ENCODE results near the gene SLC18A3. TPM values are rescaled to one million over a fixed set of nuclear protein-coding genes. Genes with fewer than 3 reads are reported as not detected.

Gene SLC18A3
- total and polyA plus RNA-seq, 2 experiments from 2014 or later: 0.16 TPM; not detected in 1

GRCh38 chr10:49596836-49597235 is 13.3 kb upstream of the SLC18A3 start (continued):
- TF ChIP-seq REST (IDR thresholded peaks at IDR 0.05; ENCODE audit: unreplicated experiment): no peak

- Mint-ChIP-seq H3K4me1 (peaks cover 13% of the 10 kb centered on the region), H3K4me3 (no peak overlapping the region), H3K27ac (no peak overlapping the region), H3K36me3 (ENCODE audit: low read depth) (no peaks in the 10 kb centered on the region), H3K27me3 (ENCODE audit: insufficient read depth, low read depth, poor library complexity) (peaks cover 32% of the 10 kb centered on the region), H3K9me3 (no peaks in the 10 kb centered on the region)
- Histone ChIP-seq H3K9me2 (ENCODE audit: insufficient read depth) (no peaks in the 10 kb centered on the region), H3K27ac (ENCODE audit: low read depth) (no peak overlapping the region), H3F3A (replicated peaks; ENCODE audit: low read depth) (no peaks in the 10 kb centered on the region), H3K4me3 (no peak overlapping the region), H2AFZ (no peak overlapping the region), H3K36me3 (ENCODE audit: insufficient read depth) (no peaks in the 10 kb centered on the region), H3K4me2 (no peak overlapping the region), H4K20me1 (replicated peaks; ENCODE audit: insufficient read depth) (no peaks in the 10 kb centered on the region; the same call in 1 of the 2 replicates), H3K79me2 (replicated peaks; ENCODE audit: insufficient read depth) (no peaks in the 10 kb centered on the region), H3K27me3 (ENCODE audit: insufficient read depth) (0 out of 2 replicates have a peak, but pooled peaks cover under 1% of the 10 kb centered on the region), H3K4me1 (ENCODE audit: insufficient read depth) (no peaks in the 10 kb centered on the region; the same call in 1 of the 2 replicates)
- DNase-seq (ENCODE audit: low spot score) (no peak), ATAC-seq (no peak)
- TF ChIP-seq CREB1 (CRISPR knock-in tag; IDR thresholded peaks at IDR 0.05; ENCODE audit: low read depth): no peak
- TF ChIP-seq ETS1 (IDR thresholded peaks at IDR 0.05): no peak
- TF ChIP-seq EZH2 (IDR thresholded peaks at IDR 0.05; ENCODE audit: low read depth, unreplicated experiment): no peak
- no peak for TF ChIP-seq STAT1 (IDR thresholded peaks at IDR 0.05; ENCODE audit: unreplicated experiment)
- TF ChIP-seq ZNF462 (CRISPR knock-in tag; IDR thresholded peaks at IDR 0.05): no peak
- TF ChIP-seq CTCF (conservative IDR thresholded peaks at IDR 0.05; ENCODE audit: low read depth in 2 of 2): no peak
- no peak for TF ChIP-seq JUNB (IDR thresholded peaks at IDR 0.05; ENCODE audit: unreplicated experiment)
- TF ChIP-seq ZNF331 (CRISPR knock-in tag; IDR thresholded peaks at IDR 0.05; ENCODE audit: low read depth): no peak
Measured at GRCh38 chr10:49597426-49598163, 12.5 kb upstream of the SLC18A3 start.

Measured in GM23338 (cell line).